ENCODE measurements around the gene RIN1.

Gene RIN1

GRCh38 chr11:66294626-66295620, 41.3 kb downstream of the RIN1 start:
- DNase-seq: no peak

GRCh38 chr11:66293777-66294625, 42.2 kb downstream of the RIN1 start:
- DNase-seq: no peak

- no peak for DNase-seq
Observed at GRCh38 chr11:66293352-66293751, 42.9 kb downstream of the RIN1 start.

- DNase-seq: no peak
Observed at GRCh38 chr11:66292543-66293332, 43.5 kb downstream of the RIN1 start.

- DNase-seq: no peak
Observed at GRCh38 chr11:66291706-66292542, 44.3 kb downstream of the RIN1 start, which contains the start of gene TMEM151A. TSS of gene TMEM151A (plus strand) at chr11:66291894. CDS start at chr11:66292014, 120 bp downstream.

- no peak for DNase-seq
Observed at GRCh38 chr11:66291303-66291705, 44.9 kb downstream of the RIN1 start.

GRCh38 chr11:66290330-66290621, 46.0 kb downstream of the RIN1 start:
- DNase-seq: no peak

- DNase-seq: peak; percentile 65 to 79
Observed at GRCh38 chr11:66289548-66290329, 46.5 kb downstream of the RIN1 start.

GRCh38 chr11:66288671-66289547, 47.3 kb downstream of the RIN1 start, which contains the start of gene YIF1A:
TSS of gene YIF1A (minus strand) at chr11:66289143. CDS start at chr11:66288985, 158 bp downstream.
- DNase-seq: peak; percentile 97 to 99

- DNase-seq: no peak
Observed at GRCh38 chr11:66287889-66288670, 48.2 kb downstream of the RIN1 start.

- peak; percentile 20 to 31 for DNase-seq
Observed at GRCh38 chr11:66287211-66287888, 48.9 kb downstream of the RIN1 start.

- DNase-seq: no peak
Observed at GRCh38 chr11:66286699-66287098, 49.5 kb downstream of the RIN1 start.

- no peak for DNase-seq
Observed at GRCh38 chr11:66285250-66285947, 50.8 kb downstream of the RIN1 start.

GRCh38 chr11:66284526-66285078, 51.6 kb downstream of the RIN1 start:
- DNase-seq: no peak

GRCh38 chr11:66283461-66284105, 52.7 kb downstream of the RIN1 start:
- no peak for DNase-seq
